Liver (tissue), 9 donors: ENCODE measurements around the gene TMC1. TPM values are rescaled to one million over a fixed set of nuclear protein-coding genes. Genes with fewer than 3 reads are reported as not detected.
A peak's percentile ranks its signal among the peaks of the same experiment; 100 is the strongest.

ENCODE experiments used
- DNase-seq: peaks from one replicate; pipeline ENCODE4 v3.0.0-alpha.2; 2017; ENCODE audit warnings: low spot score
- H3K27ac ChIP-seq, 2 donors: one replicate each; pipeline ENCODE4 v1.7.0; 2013; ENCODE audit warnings: inconsistent platforms in 2 of 2, low read length in 2 of 2, control low read depth in 1 of 2, low read depth in 1 of 2, mild to moderate bottlenecking in 1 of 2
- H3K27me3 ChIP-seq, 4 donors: one replicate each; pipeline versions ENCODE4 v1.6.1 to v1.7.0; 2013; ENCODE audit warnings: low read length in 3 of 4, inconsistent platforms in 1 of 4, mild to moderate bottlenecking in 1 of 4, moderate library complexity in 1 of 4; ENCODE audit not compliant: control insufficient read depth in 4 of 4, insufficient read depth in 4 of 4
- H3K36me3 ChIP-seq, 4 donors: one replicate each; pipeline versions ENCODE4 v1.6.1 to v1.7.0; 2013; ENCODE audit warnings: low read length in 3 of 4, mild to moderate bottlenecking in 3 of 4, low read depth in 1 of 4, moderate library complexity in 1 of 4; ENCODE audit not compliant: control insufficient read depth in 4 of 4, insufficient read depth in 3 of 4
- H3K4me1 ChIP-seq, 4 donors: one replicate each; pipeline versions ENCODE4 v1.6.1 to v1.7.0; 2013; ENCODE audit warnings: low read length in 3 of 4, mild to moderate bottlenecking in 3 of 4, moderate library complexity in 1 of 4; ENCODE audit not compliant: control insufficient read depth in 4 of 4, insufficient read depth in 4 of 4
- H3K4me3 ChIP-seq, 3 donors: one replicate each; pipeline versions ENCODE4 v1.6.1 to v1.7.0; 2013; ENCODE audit warnings: low read length in 3 of 3, control low read depth in 1 of 3, low read depth in 1 of 3, mild to moderate bottlenecking in 1 of 3
- H3K9ac ChIP-seq, 2 donors: one replicate each; pipeline ENCODE4 v1.7.0; 2013; ENCODE audit warnings: low read length in 2 of 2, mild to moderate bottlenecking in 2 of 2, moderate library complexity in 2 of 2, control low read depth in 1 of 2, low read depth in 1 of 2
- H3K9me3 ChIP-seq, 4 donors: one replicate each; pipeline versions ENCODE4 v1.6.1 to v1.7.0; 2013; ENCODE audit warnings: low read length in 3 of 4; ENCODE audit not compliant: control insufficient read depth in 4 of 4
- GABPA ChIP-seq, 2 donors: IDR thresholded peaks in 1 of 2; conservative IDR thresholded peaks in 1 of 2; 2 replicates each; pipeline ENCODE4 v1.6.1; 2016; ENCODE audit warnings: antibody characterized with exemption in 2 of 2, mild to moderate bottlenecking in 1 of 2, moderate library complexity in 1 of 2
- HNF4A ChIP-seq, 2 donors: conservative IDR thresholded peaks; 2 replicates each; pipeline ENCODE4 v1.6.1; 2016; ENCODE audit warnings: antibody characterized with exemption in 2 of 2, mild to moderate bottlenecking in 2 of 2
- HNF4G ChIP-seq: IDR thresholded peaks from 2 replicates; pipeline ENCODE4 v1.6.1; 2016; ENCODE audit warnings: antibody characterized with exemption
- JUND ChIP-seq, 2 donors: IDR thresholded peaks; 2 replicates each; pipeline ENCODE4 v1.6.1; 2016; ENCODE audit warnings: antibody characterized with exemption in 2 of 2
- RAD21 ChIP-seq, 2 donors: IDR thresholded peaks; 2 replicates each; pipeline ENCODE4 v1.6.1; 2016; ENCODE audit warnings: antibody characterized with exemption in 2 of 2, mild to moderate bottlenecking in 2 of 2
- RXRA ChIP-seq, 2 donors: IDR thresholded peaks; 2 replicates each; pipeline ENCODE4 v1.6.1; 2017 to 2018; ENCODE audit warnings: antibody characterized with exemption in 2 of 2, mild to moderate bottlenecking in 1 of 2
- SP1 ChIP-seq: IDR thresholded peaks from 2 replicates; pipeline ENCODE4 v1.6.1; 2018; ENCODE audit warnings: antibody characterized with exemption, mild to moderate bottlenecking
- TAF1 ChIP-seq: conservative IDR thresholded peaks from 2 replicates; pipeline ENCODE4 v1.6.1; 2016; ENCODE audit warnings: antibody characterized with exemption, mild to moderate bottlenecking
- YY1 ChIP-seq: IDR thresholded peaks from 2 replicates; pipeline ENCODE4 v1.6.1; 2016; ENCODE audit warnings: antibody characterized with exemption, mild to moderate bottlenecking
- WGBS: extraction: QIAGEN DNeasy Blood & Tissue Kit; methylation state at CpG from one replicate; pipeline ENCODE4 v1.1.7; 2013; 5-methylcytosine and 5-hydroxymethylcytosine counted together
- polyA plus RNA-seq, 2 donors: library from polyadenylated mRNA; stranded (reverse) in 1 of 2; unstranded in 1 of 2; fragments of 200-250 nt in 1 of 2; fragments of >200 nt in 1 of 2; fragmentation: Nextera tagmentation in 1 of 2; extraction: Ambion mirVana in 1 of 2; gene quantifications; one replicate each; pipeline versions ENCODE4 v1.2.1 to v1.2.3, GENCODE V29; 2013 to 2015
- total RNA-seq, 2 donors: library from RNA; depleted of rRNA; stranded (reverse); fragments of >200 nt; gene quantifications; one replicate each; pipeline ENCODE4 v1.2.3, GENCODE V29; 2014
- TF ChIP-seq, protein P1 (sequence below): IDR thresholded peaks from 2 replicates; pipeline ENCODE4 v1.6.1; 2016; ENCODE audit warnings: antibody characterized with exemption
- TF ChIP-seq, protein P2 (sequence below): IDR thresholded peaks from 2 replicates; pipeline ENCODE4 v1.6.1; 2016; ENCODE audit warnings: antibody characterized with exemption
- TF ChIP-seq, protein P3 (sequence below): IDR thresholded peaks from 2 replicates; pipeline ENCODE4 v1.6.1; 2016; ENCODE audit warnings: antibody characterized with exemption
- TF ChIP-seq, protein P4 (sequence below): fragments of 150-350 bp; IDR thresholded peaks from 2 replicates; pipeline ENCODE4 v1.5.1; 2017; ENCODE audit warnings: improper control_type of control experiment, low read depth, low read length; ENCODE audit not compliant: missing input control
- donor health status: healthy.
- donor health status: healthy.
- donor health status: healthy.
- donor health status: healthy.
- donor health status: healthy.

The TMC1 gene
- total and polyA plus RNA-seq, 4 donors: 0.09 TPM; not detected in 3

DNA sequence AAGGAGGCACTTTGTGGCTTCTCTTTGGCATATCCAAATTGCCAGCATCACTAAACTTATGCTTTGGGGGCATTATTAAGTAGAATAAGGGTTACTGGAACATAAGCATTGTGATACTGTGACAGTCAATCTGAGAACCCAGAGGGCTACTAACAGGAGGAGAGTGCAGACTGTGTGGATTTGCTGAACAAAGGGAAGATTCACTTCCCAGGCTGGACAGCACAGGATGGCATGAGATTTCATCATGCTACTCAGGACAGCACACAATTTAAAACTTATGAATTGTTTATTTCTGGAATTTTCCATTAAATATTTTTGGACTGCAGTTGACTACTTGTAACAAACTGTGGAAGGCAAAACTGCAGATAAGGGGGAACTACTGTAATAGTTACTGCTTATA is 212.5 kb downstream of the TMC1 start:
- Histone ChIP-seq H3K9ac (no peak overlapping the region), H3K4me1 (peaks cover 0 to 3% (median 0%) of the 10 kb centered on the region in 4 donors), H3K27me3 (no peaks in the 10 kb centered on the region), H3K4me3 (no peak overlapping the region), H3K27ac (no peak overlapping the region), H3K36me3 (no peaks in the 10 kb centered on the region), H3K9me3 (no peaks in the 10 kb centered on the region)
- no peak for DNase-seq
- TF ChIP-seq, protein P1, sequence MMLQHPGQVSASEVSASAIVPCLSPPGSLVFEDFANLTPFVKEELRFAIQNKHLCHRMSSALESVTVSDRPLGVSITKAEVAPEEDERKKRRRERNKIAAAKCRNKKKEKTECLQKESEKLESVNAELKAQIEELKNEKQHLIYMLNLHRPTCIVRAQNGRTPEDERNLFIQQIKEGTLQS: no peak
- no peak for TF ChIP-seq TAF1

DNA sequence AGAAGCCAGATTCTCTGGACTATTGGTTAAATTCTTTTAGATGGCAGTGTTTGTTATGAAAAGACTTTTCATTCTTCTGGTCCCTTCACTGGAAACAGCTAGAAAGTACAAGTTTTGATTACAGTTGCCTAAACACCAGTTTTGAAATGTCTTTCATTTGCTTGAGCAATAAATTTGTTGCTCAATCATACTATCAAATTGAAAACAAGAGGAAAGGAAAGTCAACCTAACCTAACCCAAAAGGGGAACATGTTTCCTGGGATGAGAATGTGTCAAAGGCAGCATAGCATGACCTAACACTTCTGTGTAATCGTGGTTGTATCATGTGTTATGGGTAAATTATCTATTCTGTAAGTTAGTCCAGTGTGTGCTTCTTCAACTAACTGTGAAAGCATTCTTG is 213.2 kb downstream of the TMC1 start:
- Histone ChIP-seq H3K9ac (no peak overlapping the region), H3K36me3 (no peaks in the 10 kb centered on the region), H3K27ac (peak overlapping the region; percentile 47 to 54), H3K27me3 (no peaks in the 10 kb centered on the region), H3K4me1 (peaks cover 0 to 3% (median 0%) of the 10 kb centered on the region in 4 donors), H3K9me3 (no peaks in the 10 kb centered on the region), H3K4me3 (no peak overlapping the region)
- whole genome bisulfite sequencing: 15% methylated on average over 1 of the region's 1 CpG
- TF ChIP-seq HNF4G (no peak), RAD21 (IDR thresholded peaks at IDR 0.05) (peak; percentile 13 to 25), HNF4A (conservative IDR thresholded peaks at IDR 0.05) (peak in 1 of 2 donors; percentile 42), RXRA (IDR thresholded peaks at IDR 0.05) (peak in 1 of 2 donors; percentile 72), JUND (IDR thresholded peaks at IDR 0.05) (no peak), GABPA (IDR thresholded peaks at IDR 0.05 in 1 of 2, conservative IDR thresholded peaks at IDR 0.05 in 1 of 2) (no peak), YY1 (peak; percentile 60), SP1 (peak; percentile 10)
- TF ChIP-seq, protein P2, sequence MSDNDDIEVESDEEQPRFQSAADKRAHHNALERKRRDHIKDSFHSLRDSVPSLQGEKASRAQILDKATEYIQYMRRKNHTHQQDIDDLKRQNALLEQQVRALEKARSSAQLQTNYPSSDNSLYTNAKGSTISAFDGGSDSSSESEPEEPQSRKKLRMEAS: peak; percentile 19
- TF ChIP-seq, protein P3, sequence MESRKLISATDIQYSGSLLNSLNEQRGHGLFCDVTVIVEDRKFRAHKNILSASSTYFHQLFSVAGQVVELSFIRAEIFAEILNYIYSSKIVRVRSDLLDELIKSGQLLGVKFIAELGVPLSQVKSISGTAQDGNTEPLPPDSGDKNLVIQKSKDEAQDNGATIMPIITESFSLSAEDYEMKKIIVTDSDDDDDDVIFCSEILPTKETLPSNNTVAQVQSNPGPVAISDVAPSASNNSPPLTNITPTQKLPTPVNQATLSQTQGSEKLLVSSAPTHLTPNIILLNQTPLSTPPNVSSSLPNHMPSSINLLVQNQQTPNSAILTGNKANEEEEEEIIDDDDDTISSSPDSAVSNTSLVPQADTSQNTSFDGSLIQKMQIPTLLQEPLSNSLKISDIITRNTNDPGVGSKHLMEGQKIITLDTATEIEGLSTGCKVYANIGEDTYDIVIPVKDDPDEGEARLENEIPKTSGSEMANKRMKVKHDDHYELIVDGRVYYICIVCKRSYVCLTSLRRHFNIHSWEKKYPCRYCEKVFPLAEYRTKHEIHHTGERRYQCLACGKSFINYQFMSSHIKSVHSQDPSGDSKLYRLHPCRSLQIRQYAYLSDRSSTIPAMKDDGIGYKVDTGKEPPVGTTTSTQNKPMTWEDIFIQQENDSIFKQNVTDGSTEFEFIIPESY: peak; percentile 59
- no peak for DNase-seq

DNA sequence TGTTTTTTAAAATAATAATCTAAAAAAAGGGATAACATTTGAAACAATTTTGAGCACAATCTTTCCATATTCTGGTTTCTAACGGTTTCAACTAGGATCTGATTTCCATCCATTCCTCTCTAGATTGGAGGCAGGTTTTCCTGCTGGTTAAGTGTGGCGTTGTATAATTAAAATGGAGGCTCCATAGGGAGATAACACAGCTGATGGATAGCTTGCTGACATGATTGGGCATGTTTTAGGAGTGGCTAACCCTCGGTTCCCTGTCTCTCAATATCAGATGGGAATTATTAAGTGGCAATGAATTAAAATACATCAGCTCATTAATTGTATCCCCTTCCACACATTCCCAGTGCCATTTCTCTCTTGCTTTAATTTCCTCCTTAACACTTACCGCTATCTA is 222.4 kb downstream of the TMC1 start:
- H3K27ac ChIP-seq: no peak overlapping the region
- H3K36me3 ChIP-seq: no peaks in the 10 kb centered on the region
- DNase-seq: no peak
- no peaks in the 10 kb centered on the region for H3K9me3 ChIP-seq
- 84% methylated on average over 4 of the region's 4 CpGs for WGBS
- no peaks in the 10 kb centered on the region for H3K27me3 ChIP-seq
- no peak overlapping the region for H3K4me3 ChIP-seq
- TF ChIP-seq YY1: no peak
- no peak for TF ChIP-seq JUND (IDR thresholded peaks at IDR 0.05)
- TF ChIP-seq, protein P4, sequence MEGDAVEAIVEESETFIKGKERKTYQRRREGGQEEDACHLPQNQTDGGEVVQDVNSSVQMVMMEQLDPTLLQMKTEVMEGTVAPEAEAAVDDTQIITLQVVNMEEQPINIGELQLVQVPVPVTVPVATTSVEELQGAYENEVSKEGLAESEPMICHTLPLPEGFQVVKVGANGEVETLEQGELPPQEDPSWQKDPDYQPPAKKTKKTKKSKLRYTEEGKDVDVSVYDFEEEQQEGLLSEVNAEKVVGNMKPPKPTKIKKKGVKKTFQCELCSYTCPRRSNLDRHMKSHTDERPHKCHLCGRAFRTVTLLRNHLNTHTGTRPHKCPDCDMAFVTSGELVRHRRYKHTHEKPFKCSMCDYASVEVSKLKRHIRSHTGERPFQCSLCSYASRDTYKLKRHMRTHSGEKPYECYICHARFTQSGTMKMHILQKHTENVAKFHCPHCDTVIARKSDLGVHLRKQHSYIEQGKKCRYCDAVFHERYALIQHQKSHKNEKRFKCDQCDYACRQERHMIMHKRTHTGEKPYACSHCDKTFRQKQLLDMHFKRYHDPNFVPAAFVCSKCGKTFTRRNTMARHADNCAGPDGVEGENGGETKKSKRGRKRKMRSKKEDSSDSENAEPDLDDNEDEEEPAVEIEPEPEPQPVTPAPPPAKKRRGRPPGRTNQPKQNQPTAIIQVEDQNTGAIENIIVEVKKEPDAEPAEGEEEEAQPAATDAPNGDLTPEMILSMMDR: no peak
- H3K9ac ChIP-seq: no peak overlapping the region
- H3K4me1 ChIP-seq: no peaks in the 10 kb centered on the region
